Activated CD8-positive, alpha-beta T cell treated with anti-CD3 and anti-CD28 coated beads for 36 hours (primary cell): ENCODE results near the gene MAGT1. TPM values are rescaled to one million over a fixed set of nuclear protein-coding genes. Genes with fewer than 3 reads are reported as not detected.
"Not testable (repeated sequence)": the region's sequence is repeated elsewhere in the genome, so short reads cannot be mapped to it uniquely, and the experiment has no call there.

Source experiments
- ATAC-seq: fragments of 200-7000 bp; cut with Tn5 transposase; one replicate; pipeline ENCODE4 v1.10.0; 2021; ENCODE audit warnings: mild to moderate bottlenecking, moderate library complexity
- CTCF ChIA-PET: fragments of 350-600 bp; sonication (Branson Sonifier 250); formaldehyde crosslinking; loops from one replicate; lab custom pipeline; 2021; ENCODE audit warnings: antibody characterized with exemption; lab: Charles Lee
- POLR2A ChIA-PET: fragments of 350-600 bp; sonication (Branson Sonifier 250); formaldehyde crosslinking; loops from one replicate; lab custom pipeline; 2021; ENCODE audit warnings: antibody characterized with exemption; lab: Charles Lee
- DNase-seq: peaks from one replicate; pipeline ENCODE4 v3.0.0-alpha.2; 2020
- H3K27ac Mint-ChIP-seq: one replicate; pipeline ENCODE4 v1.8.0; 2021; ENCODE audit warnings: mild to moderate bottlenecking, mixed read lengths
- H3K27me3 Mint-ChIP-seq: one replicate; pipeline ENCODE4 v1.8.0; 2021; ENCODE audit warnings: mixed read lengths
- H3K36me3 Mint-ChIP-seq: one replicate; pipeline ENCODE4 v1.8.0; 2021; ENCODE audit warnings: low read depth, mixed read lengths
- H3K4me1 Mint-ChIP-seq: one replicate; pipeline ENCODE4 v1.8.0; 2021; ENCODE audit warnings: low read depth, mixed read lengths
- H3K4me3 Mint-ChIP-seq: one replicate; pipeline ENCODE4 v1.8.0; 2021; ENCODE audit warnings: mild to moderate bottlenecking, moderate library complexity, mixed read lengths
- H3K9me3 Mint-ChIP-seq: one replicate; pipeline ENCODE4 v1.8.0; 2021; ENCODE audit warnings: mixed read lengths
- intact Hi-C: fragments of 100-400 bp; cut with micrococcal nuclease; formaldehyde crosslinking; loops from one replicate; pipeline ENCODE4 v1.10.0; 2022
- total RNA-seq, 2 experiments: library from RNA; stranded (reverse); gene quantifications; one replicate each; pipeline ENCODE4 v1.2.3, GENCODE V29; 2021
- TF ChIP-seq, protein P1 (sequence below): fragments of 200-600 bp; IDR thresholded peaks from one replicate; pipeline ENCODE4 v1.8.0; 2022; ENCODE audit warnings: antibody characterized with exemption, mild to moderate bottlenecking

Gene MAGT1
- total RNA-seq, result 10 to 100 TPM; 33.2 to 33.7 TPM

DNA sequence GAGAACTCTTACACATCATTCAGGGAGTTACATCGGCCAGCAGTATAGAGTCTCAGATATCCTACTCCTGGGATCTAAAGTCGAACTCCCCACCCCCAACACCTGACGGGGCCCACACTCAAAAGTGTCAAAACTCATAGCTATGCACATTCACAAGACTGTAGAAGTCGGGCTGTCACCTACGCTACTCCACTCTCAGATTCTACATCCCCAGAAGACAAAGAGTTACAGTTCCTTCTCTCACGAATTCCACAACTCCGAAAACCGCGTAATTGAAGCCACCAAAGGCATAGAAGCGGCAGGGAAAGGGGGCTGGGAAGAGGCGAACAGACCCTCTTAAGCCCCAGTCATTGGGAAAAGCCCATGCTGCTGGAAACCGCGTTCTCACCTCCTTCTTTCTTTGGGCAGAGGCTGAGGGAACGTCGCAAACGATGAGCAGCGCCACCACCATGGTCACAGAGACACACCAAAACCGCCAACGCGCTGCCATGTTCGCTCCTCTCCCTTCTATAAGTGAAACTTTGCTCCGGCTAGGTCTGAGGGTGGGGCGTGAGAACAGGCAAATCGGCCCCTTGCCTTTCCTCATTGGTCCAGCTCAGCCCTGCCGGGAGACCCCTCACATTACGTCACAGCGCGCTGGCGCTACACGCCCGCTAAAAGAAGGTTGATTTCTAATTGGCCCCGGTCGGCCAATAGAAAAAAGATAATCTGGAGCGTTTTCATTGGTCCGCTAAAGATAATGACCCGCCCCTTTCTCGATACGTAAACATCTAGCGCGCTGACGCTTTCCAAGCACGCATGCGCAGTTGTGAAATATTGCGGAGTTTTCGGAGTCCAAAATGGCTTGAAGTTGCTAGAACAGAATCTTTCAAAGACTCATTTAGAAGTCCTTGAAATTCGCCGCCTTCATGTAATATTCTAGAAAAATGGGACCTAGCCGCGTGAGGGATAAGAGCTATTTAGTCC is at the start of gene MAGT1:
Gene MAGT1 (minus strand): TSS at position 515 of the 966 bp plus-strand sequence. CDS start 25 bp downstream, at position 490.
- ATAC-seq, result peak; percentile 89
- intact Hi-C loops, result loop anchor here (10.0 kb wide), 1 partner anchor 110 kb away; the partner anchor contains the start of gene ATRX
- no peaks in the 10 kb centered on the region for H3K9me3 Mint-ChIP-seq
- TF ChIP-seq, protein P1, sequence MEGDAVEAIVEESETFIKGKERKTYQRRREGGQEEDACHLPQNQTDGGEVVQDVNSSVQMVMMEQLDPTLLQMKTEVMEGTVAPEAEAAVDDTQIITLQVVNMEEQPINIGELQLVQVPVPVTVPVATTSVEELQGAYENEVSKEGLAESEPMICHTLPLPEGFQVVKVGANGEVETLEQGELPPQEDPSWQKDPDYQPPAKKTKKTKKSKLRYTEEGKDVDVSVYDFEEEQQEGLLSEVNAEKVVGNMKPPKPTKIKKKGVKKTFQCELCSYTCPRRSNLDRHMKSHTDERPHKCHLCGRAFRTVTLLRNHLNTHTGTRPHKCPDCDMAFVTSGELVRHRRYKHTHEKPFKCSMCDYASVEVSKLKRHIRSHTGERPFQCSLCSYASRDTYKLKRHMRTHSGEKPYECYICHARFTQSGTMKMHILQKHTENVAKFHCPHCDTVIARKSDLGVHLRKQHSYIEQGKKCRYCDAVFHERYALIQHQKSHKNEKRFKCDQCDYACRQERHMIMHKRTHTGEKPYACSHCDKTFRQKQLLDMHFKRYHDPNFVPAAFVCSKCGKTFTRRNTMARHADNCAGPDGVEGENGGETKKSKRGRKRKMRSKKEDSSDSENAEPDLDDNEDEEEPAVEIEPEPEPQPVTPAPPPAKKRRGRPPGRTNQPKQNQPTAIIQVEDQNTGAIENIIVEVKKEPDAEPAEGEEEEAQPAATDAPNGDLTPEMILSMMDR, result no peak
- ChIA-PET POLR2A (interaction anchor here (0.6 kb wide), 1 partner anchor 9 kb away, joined by 3 read pairs; no protein-coding TSS in a partner anchor), CTCF (interaction anchor here (1.2 to 1.9 kb wide), 2 partner anchors 129 to 447 kb away, joined by 3 to 7 read pairs; no protein-coding TSS in a partner anchor)
- peaks cover 26% of the 10 kb centered on the region for H3K4me1 Mint-ChIP-seq
- peaks cover 14% of the 10 kb centered on the region for H3K36me3 Mint-ChIP-seq
- peak within 1 kb of the TSS; percentile 98 for H3K4me3 Mint-ChIP-seq
- H3K27me3 Mint-ChIP-seq, result no peaks in the 10 kb centered on the region
- H3K27ac Mint-ChIP-seq, result peak within 1 kb of the TSS; percentile 100
- peak; percentile 93 for DNase-seq

DNA sequence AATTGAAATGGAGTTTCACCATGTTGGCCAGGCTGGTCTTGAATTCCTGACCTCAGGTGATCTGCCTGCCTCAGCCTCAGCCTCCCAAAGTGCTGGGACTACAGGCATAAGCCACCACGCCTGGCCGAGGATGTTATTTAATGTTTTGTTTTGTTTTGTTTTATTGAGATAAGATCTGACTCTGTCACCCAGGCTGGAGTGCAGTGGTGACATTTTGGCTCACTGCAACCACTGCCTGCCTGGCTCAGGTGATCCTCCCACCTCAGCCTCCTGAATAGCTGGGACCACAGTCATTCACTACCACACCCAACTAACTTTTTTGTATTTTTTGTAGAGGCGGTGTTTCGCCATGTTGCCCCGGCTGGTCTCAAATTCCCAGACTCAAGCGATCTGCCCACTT is 49.8 kb upstream of the MAGT1 start:
- DNase-seq, POLR2A ChIA-PET, ATAC-seq, intact Hi-C loops, H3K4me1 Mint-ChIP-seq, H3K9me3 Mint-ChIP-seq, H3K27ac Mint-ChIP-seq, H3K36me3 Mint-ChIP-seq, H3K4me3 Mint-ChIP-seq, H3K27me3 Mint-ChIP-seq: not testable (repeated sequence)
- CTCF ChIA-PET, result interaction anchor here (0.6 kb wide), 1 partner anchor 19 kb away, joined by 3 read pairs; no protein-coding TSS in a partner anchor

DNA sequence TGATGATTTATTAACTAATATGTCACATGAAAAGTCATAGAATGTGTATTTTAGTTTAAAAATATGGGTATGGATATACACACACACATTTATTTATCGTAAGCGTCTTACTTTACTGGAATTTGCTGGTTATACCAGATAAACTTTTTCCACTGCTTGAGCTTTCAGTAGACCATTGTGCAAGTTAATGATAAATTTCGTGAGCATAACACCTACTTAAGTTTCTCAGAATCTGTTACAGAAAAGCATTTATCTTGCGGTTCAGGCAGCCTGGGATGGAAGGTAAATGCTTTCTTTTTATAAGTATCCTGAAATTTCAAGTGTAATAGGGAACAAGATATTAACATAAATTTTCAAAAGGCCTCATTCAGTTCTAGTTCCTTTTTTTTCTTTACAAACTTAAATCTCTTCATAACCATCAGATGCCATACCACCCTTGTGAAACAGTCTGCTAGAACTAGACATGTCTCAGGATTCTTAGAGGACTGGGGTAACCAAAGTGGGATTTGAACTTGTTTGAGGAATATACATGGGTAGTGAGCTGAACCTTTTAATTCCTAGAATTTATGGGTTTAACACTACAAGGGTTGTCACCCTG is 42.9 kb upstream of the MAGT1 start:
- CTCF ChIA-PET, result no interaction called here
- Mint-ChIP-seq H3K36me3 (no peaks in the 10 kb centered on the region), H3K27me3 (no peaks in the 10 kb centered on the region), H3K4me3 (no peak overlapping the region), H3K9me3 (no peaks in the 10 kb centered on the region), H3K4me1 (peaks cover 8% of the 10 kb centered on the region), H3K27ac (no peak overlapping the region)
- DNase-seq, result no peak
- no peak for ATAC-seq
- intact Hi-C loops, result no loop called here
- TF ChIP-seq, protein P1, result no peak
- POLR2A ChIA-PET, result no interaction called here

DNA sequence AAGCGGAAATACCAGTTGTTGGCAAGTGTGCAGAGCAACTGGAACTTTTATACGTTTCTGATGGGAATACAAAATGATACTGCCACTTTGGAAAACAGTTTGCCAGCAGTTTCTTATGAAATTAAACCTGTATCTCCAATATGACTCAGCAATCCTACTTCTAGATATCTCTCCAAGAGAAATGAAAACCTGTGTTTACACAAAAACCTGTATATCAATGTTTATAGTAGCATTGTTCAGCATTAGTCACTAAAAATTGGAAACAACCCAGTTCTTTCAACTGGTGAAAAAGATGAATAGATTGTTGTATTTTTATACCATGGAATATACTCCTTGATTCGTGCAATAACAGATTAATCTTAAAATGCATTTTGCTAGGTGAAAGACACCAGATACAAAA is 42.1 kb upstream of the MAGT1 start:
- ATAC-seq (no peak), DNase-seq (no peak)
- no peak overlapping the region for H3K4me3 Mint-ChIP-seq
- H3K27me3 Mint-ChIP-seq, result no peaks in the 10 kb centered on the region
- H3K36me3 Mint-ChIP-seq, result peaks cover 2% of the 10 kb centered on the region
- H3K27ac Mint-ChIP-seq, result no peak overlapping the region
- POLR2A ChIA-PET, result no interaction called here
- TF ChIP-seq, protein P1, result no peak
- CTCF ChIA-PET, result no interaction called here
- H3K4me1 Mint-ChIP-seq, result peaks cover 6% of the 10 kb centered on the region
- intact Hi-C loops, result no loop called here
- H3K9me3 Mint-ChIP-seq, result no peaks in the 10 kb centered on the region

DNA sequence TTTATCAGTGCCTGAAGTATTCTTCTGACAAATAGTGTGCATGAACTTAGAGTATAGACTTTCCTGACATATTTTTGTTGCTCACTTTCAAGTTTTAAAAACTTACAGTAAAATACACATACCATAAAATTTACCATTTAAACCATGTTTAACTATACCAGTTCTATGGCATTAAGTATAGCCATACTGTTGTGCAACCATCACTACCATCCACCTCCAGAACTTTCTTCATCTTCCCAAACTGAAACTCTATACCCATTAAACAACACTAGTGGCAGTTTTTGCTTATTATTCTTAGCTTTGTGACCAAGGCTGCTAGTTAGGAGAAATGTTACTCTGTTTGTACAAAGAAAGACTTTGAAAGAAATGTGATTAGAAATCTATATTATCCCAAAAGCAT is 41.1 kb upstream of the MAGT1 start:
- intact Hi-C loops, result no loop called here
- TF ChIP-seq, protein P1, result no peak
- ChIA-PET POLR2A (no interaction called here), CTCF (no interaction called here)
- no peak for ATAC-seq
- H3K9me3 Mint-ChIP-seq, result no peaks in the 10 kb centered on the region
- DNase-seq, result no peak
- H3K27ac Mint-ChIP-seq, result no peak overlapping the region
- H3K27me3 Mint-ChIP-seq, result no peaks in the 10 kb centered on the region
- peaks cover 3% of the 10 kb centered on the region for H3K4me1 Mint-ChIP-seq
- no peak overlapping the region for H3K4me3 Mint-ChIP-seq
- peaks cover 2% of the 10 kb centered on the region for H3K36me3 Mint-ChIP-seq
